IMR-90 (cell line): ENCODE data around the gene GPT2. TPM values are rescaled to one million over a fixed set of nuclear protein-coding genes. Genes with fewer than 3 reads are reported as not detected.
A peak's percentile ranks its signal among the peaks of the same experiment; 100 is the strongest.

Experiments
- ATAC-seq: fragments of 200-7000 bp; cut with Tn5 transposase; 2 replicates; pipeline ENCODE4 v1.9.1; 2020; ENCODE audit warnings: low read depth, mild to moderate bottlenecking, moderate library complexity
- BruUV-seq: library from RNA; stranded (reverse); fragments of 400-500 nt; replicated peaks from 2 replicates; lab custom pipeline; 2021; lab: Mats Ljungman, UMichigan
- CTCF ChIA-PET: fragments of 300-600 bp; formaldehyde crosslinking; extraction: SDS; loops from one replicate; lab custom pipeline; 2021; ENCODE audit warnings: antibody characterized with exemption; lab: Yijun Ruan, JAX
- POLR2A ChIA-PET: fragments of 300-600 bp; sonication (Branson Sonifier 250); formaldehyde crosslinking; loops from one replicate; lab custom pipeline; 2022; ENCODE audit warnings: antibody characterized with exemption; ENCODE audit not compliant: unreplicated experiment; lab: Charles Lee
- DNase-seq: peaks from one replicate; pipeline ENCODE4 v3.0.0; 2013
- H2AFZ ChIP-seq: replicated peaks from 2 replicates; pipeline ENCODE3; 2013; ENCODE audit warnings: low read length, mild to moderate bottlenecking; ENCODE audit not compliant: poor library complexity
- H2AK5ac ChIP-seq: 2 replicates; pipeline ENCODE4 v1.6.1; 2013; ENCODE audit warnings: low read depth, low read length, inconsistent platforms
- H2AK9ac ChIP-seq: replicated peaks from 2 replicates; pipeline ENCODE3; 2013; ENCODE audit warnings: mild to moderate bottlenecking, low read depth, low read length, moderate library complexity; ENCODE audit not compliant: poor library complexity
- H2BK120ac ChIP-seq: 2 replicates; pipeline ENCODE4 v1.6.1; 2013; ENCODE audit warnings: low read depth, low read length, inconsistent platforms
- H2BK15ac ChIP-seq: 3 replicates; pipeline ENCODE4 v1.6.1; 2013; ENCODE audit warnings: low read depth, low read length, inconsistent platforms
- H2BK20ac ChIP-seq: 2 replicates; pipeline ENCODE4 v1.6.1; 2013; ENCODE audit warnings: low read depth, mild to moderate bottlenecking, inconsistent platforms, low read length, moderate library complexity
- H2BK5ac ChIP-seq: 2 replicates; pipeline ENCODE4 v1.6.1; 2013; ENCODE audit warnings: mild to moderate bottlenecking, low read depth, low read length, inconsistent platforms; ENCODE audit not compliant: poor library complexity, severe bottlenecking
- H3K14ac ChIP-seq: replicated peaks from 2 replicates; pipeline ENCODE4 v1.6.1; 2013; ENCODE audit warnings: low read depth, low read length, inconsistent platforms
- H3K18ac ChIP-seq: 2 replicates; pipeline ENCODE4 v1.6.1; 2013; ENCODE audit warnings: low read depth, low read length, control low read depth
- H3K23ac ChIP-seq: 2 replicates; pipeline ENCODE4 v1.6.1; 2013; ENCODE audit warnings: low read depth, low read length, inconsistent platforms
- H3K27ac ChIP-seq: 2 replicates; pipeline ENCODE4 v1.5.1; 2013; ENCODE audit warnings: mild to moderate bottlenecking, control low read depth, low read length; ENCODE audit not compliant: insufficient read depth
- H3K27me3 ChIP-seq: 2 replicates; pipeline ENCODE4 v1.6.1; 2013; ENCODE audit warnings: low read length; ENCODE audit not compliant: control insufficient read depth, insufficient read depth
- H3K36me3 ChIP-seq: 2 replicates; pipeline ENCODE4 v1.6.1; 2013; ENCODE audit warnings: low read length, mixed read lengths; ENCODE audit not compliant: control insufficient read depth, insufficient read depth
- H3K4ac ChIP-seq: 2 replicates; pipeline ENCODE4 v1.6.1; 2013; ENCODE audit warnings: low read depth, low read length, inconsistent platforms
- H3K4me1 ChIP-seq: 2 replicates; pipeline ENCODE4 v1.6.1; 2013; ENCODE audit warnings: low read length, mixed read lengths; ENCODE audit not compliant: control insufficient read depth, insufficient read depth
- H3K4me2 ChIP-seq: 2 replicates; pipeline ENCODE4 v1.6.1; 2013; ENCODE audit warnings: low read depth, mild to moderate bottlenecking, control low read depth, low read length, moderate library complexity
- H3K4me3 ChIP-seq: 2 replicates; pipeline ENCODE4 v1.5.1; 2013; ENCODE audit warnings: low read depth, mild to moderate bottlenecking, control low read depth, low read length, moderate library complexity; ENCODE audit not compliant: insufficient read depth
- H3K56ac ChIP-seq: 2 replicates; pipeline ENCODE4 v1.6.1; 2013; ENCODE audit warnings: low read length, inconsistent platforms; ENCODE audit not compliant: insufficient read depth; ENCODE audit errors: extremely low read depth
- H3K79me1 ChIP-seq, 2 experiments: 2 replicates each; pipeline ENCODE4 v1.6.1; 2013; ENCODE audit warnings: low read length in 2 of 2, inconsistent platforms in 1 of 2, low read depth in 1 of 2
- H3K9ac ChIP-seq: 2 replicates; pipeline ENCODE4 v1.6.1; 2013; ENCODE audit warnings: low read depth, low read length, control low read depth
- H3K9me1 ChIP-seq: 2 replicates; pipeline ENCODE4 v1.6.1; 2013; ENCODE audit warnings: low read length, inconsistent platforms; ENCODE audit not compliant: insufficient read depth
- H3K9me3 ChIP-seq: 2 replicates; pipeline ENCODE4 v1.6.1; 2013; ENCODE audit warnings: low read length; ENCODE audit not compliant: control insufficient read depth, insufficient read depth
- H4K20me1 ChIP-seq: 2 replicates; pipeline ENCODE4 v1.6.1; 2013; ENCODE audit warnings: low read length, inconsistent platforms; ENCODE audit not compliant: insufficient read depth
- H4K5ac ChIP-seq: 2 replicates; pipeline ENCODE4 v1.6.1; 2013; ENCODE audit warnings: mild to moderate bottlenecking, low read depth, low read length, control low read depth
- H4K8ac ChIP-seq, 2 experiments: 2 replicates each; pipeline ENCODE4 v1.6.1; 2013; ENCODE audit warnings: low read depth in 2 of 2, low read length in 2 of 2, control low read depth in 1 of 2, inconsistent platforms in 1 of 2
- H4K91ac ChIP-seq: 2 replicates; pipeline ENCODE4 v1.6.1; 2013; ENCODE audit warnings: low read depth, low read length, inconsistent platforms; ENCODE audit not compliant: insufficient read depth
- BHLHE40 ChIP-seq: fragments of 150-350 bp; IDR thresholded peaks from 2 replicates; pipeline ENCODE4 v1.6.1; 2016; ENCODE audit warnings: mild to moderate bottlenecking, low read depth, low read length
- CHD1 ChIP-seq: IDR thresholded peaks from 2 replicates; pipeline ENCODE4 v1.6.1; 2012; ENCODE audit warnings: low read depth, low read length, improper control_type of control experiment
- CTCF ChIP-seq: conservative IDR thresholded peaks from 2 replicates; pipeline ENCODE4 v1.5.1; 2012; ENCODE audit warnings: mild to moderate bottlenecking, low read depth, low read length, improper control_type of control experiment
- FOS ChIP-seq: fragments of 150-350 bp; IDR thresholded peaks from 2 replicates; pipeline ENCODE4 v1.6.1; 2016; ENCODE audit warnings: low read depth, low read length
- MAFK ChIP-seq: IDR thresholded peaks from 2 replicates; pipeline ENCODE4 v1.6.1; 2012; ENCODE audit warnings: low read depth, low read length, improper control_type of control experiment
- MAZ ChIP-seq: IDR thresholded peaks from 2 replicates; pipeline ENCODE4 v1.6.1; 2012; ENCODE audit warnings: low read depth, mild to moderate bottlenecking, low read length, improper control_type of control experiment, moderate library complexity, borderline replicate concordance
- MXI1 ChIP-seq: IDR thresholded peaks from 2 replicates; pipeline ENCODE4 v1.6.1; 2012; ENCODE audit warnings: low read depth, mild to moderate bottlenecking, low read length, moderate library complexity, borderline replicate concordance
- POLR2A ChIP-seq: IDR thresholded peaks from 2 replicates; pipeline ENCODE4 v1.6.1; 2012; ENCODE audit warnings: mild to moderate bottlenecking, low read depth, low read length
- RCOR1 ChIP-seq: IDR thresholded peaks from 2 replicates; pipeline ENCODE4 v1.6.1; 2012; ENCODE audit warnings: mild to moderate bottlenecking, low read length, improper control_type of control experiment; ENCODE audit not compliant: insufficient replicate concordance
- whole genome bisulfite sequencing, 2 experiments: methylation state at CpG; one replicate each; pipeline versions ENCODE4 v1.1.5 to v1.1.7; 2013; ENCODE audit warnings: missing lambda C conversion rate in 2 of 2; ENCODE audit not compliant: insufficient read length in 1 of 2; ENCODE audit errors: extremely low coverage in 2 of 2; 5-methylcytosine and 5-hydroxymethylcytosine counted together
- dilution Hi-C: fragments of 300-500 bp; cut with HindIII; formaldehyde crosslinking; loops from one replicate; pipeline ENCODE4 v1.14.3; 2018; ENCODE audit warnings: low sequenced_read_pairs; ENCODE audit not compliant: unreplicated experiment
- in situ Hi-C: fragments of 300-500 bp; cut with MboI; formaldehyde crosslinking; loops from 3 replicates; pipeline ENCODE4 v1.14.3; 2019; ENCODE audit warnings: low sequenced_read_pairs, inconsistent platforms, mixed read lengths
- intact Hi-C: fragments of 100-400 bp; cut with micrococcal nuclease; formaldehyde crosslinking; loops from 2 replicates; pipeline ENCODE4 v1.10.0; 2022
- polyA plus RNA-seq, 3 experiments: library from polyadenylated mRNA; depleted of rRNA; stranded (reverse); fragments of >200 nt; gene quantifications; 2 replicates each; pipeline ENCODE4 v1.2.3, GENCODE V29; 2012; ENCODE audit warnings: low replicate concordance in 1 of 3
- total RNA-seq: library from RNA; depleted of rRNA; stranded (reverse); fragments of >200 nt; gene quantifications from 2 replicates; pipeline ENCODE4 v1.2.3, GENCODE V29; 2012
- TF ChIP-seq, protein P1 (sequence below): fragments of 150-350 bp; IDR thresholded peaks from 2 replicates; pipeline ENCODE4 v1.6.1; 2016; ENCODE audit warnings: low read depth, mild to moderate bottlenecking, low read length, moderate library complexity, borderline replicate concordance

GPT2 gene
- total and polyA plus RNA-seq, 2 of the 4 experiments (the other 2 are of a cell fraction) = 26.4 to 31.5 TPM

GRCh38 chr16:46858151-46858550 lies 26.0 kb upstream of the GPT2 start:
- Histone ChIP-seq H3K14ac (no peak overlapping the region), H3K36me3 (no peaks in the 10 kb centered on the region), H2BK120ac (no peak overlapping the region), H2BK20ac (no peak overlapping the region), H3K9me3 (0 out of 2 replicates have a peak, but pooled peaks cover 2% of the 10 kb centered on the region), H3K56ac (no peak overlapping the region), H4K5ac (no peak overlapping the region), H3K79me1 (no peaks in the 10 kb centered on the region; a peak in 1 of 4 replicates), H3K9ac (no peak overlapping the region), H3K9me1 (peaks cover 7% of the 10 kb centered on the region; the same call in 1 of the 2 replicates), H3K4me2 (no peak overlapping the region), H2AK5ac (no peak overlapping the region), H3K4me3 (no peak overlapping the region), H2BK15ac (no peak overlapping the region), H2BK5ac (no peak overlapping the region), H3K4me1 (peaks cover 4% of the 10 kb centered on the region), H3K18ac (no peak overlapping the region), H3K4ac (no peak overlapping the region), H2AFZ (no peak overlapping the region), H3K27ac (no peak overlapping the region), H2AK9ac (peak overlapping the region; percentile 57), H3K23ac (no peak overlapping the region), H3K27me3 (no peaks in the 10 kb centered on the region), H4K8ac (no peak overlapping the region), H4K20me1 (no peaks in the 10 kb centered on the region), H4K91ac (no peak overlapping the region)
- in situ Hi-C loops (loop anchor here (5.0 kb wide), 1 partner anchor 39 kb away; no protein-coding TSS in a partner anchor), intact Hi-C loops (loop anchor here (10.0 kb wide), 1 partner anchor 287 kb away; the partner anchor contains the start of gene NETO2), dilution Hi-C loops (no loop called here)
- ATAC-seq = no peak
- BruUV-seq = no TSS peak
- TF ChIP-seq MXI1 (no peak), CHD1 (no peak), MAFK (no peak), FOS (no peak), MAZ (no peak), POLR2A (no peak), BHLHE40 (no peak), CTCF (no peak), RCOR1 (no peak)
- TF ChIP-seq, protein P1, sequence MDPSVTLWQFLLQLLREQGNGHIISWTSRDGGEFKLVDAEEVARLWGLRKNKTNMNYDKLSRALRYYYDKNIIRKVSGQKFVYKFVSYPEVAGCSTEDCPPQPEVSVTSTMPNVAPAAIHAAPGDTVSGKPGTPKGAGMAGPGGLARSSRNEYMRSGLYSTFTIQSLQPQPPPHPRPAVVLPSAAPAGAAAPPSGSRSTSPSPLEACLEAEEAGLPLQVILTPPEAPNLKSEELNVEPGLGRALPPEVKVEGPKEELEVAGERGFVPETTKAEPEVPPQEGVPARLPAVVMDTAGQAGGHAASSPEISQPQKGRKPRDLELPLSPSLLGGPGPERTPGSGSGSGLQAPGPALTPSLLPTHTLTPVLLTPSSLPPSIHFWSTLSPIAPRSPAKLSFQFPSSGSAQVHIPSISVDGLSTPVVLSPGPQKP = no peak
- no peak for DNase-seq
- ChIA-PET POLR2A (no interaction called here), CTCF (interaction anchor here (0.6 to 1.1 kb wide), 4 partner anchors 14 to 72 kb away, joined by 3 to 4 read pairs (median 4); no protein-coding TSS in a partner anchor)
- 100% methylated on average over 2 of the region's 6 CpGs; no CpG with 5 or more reads in 1 of the 2 experiments for WGBS, 2 experiments
